Effector CD8-positive, alpha-beta T cell (primary cell): ENCODE data around the gene KLF4.

Experiments
- DNase-seq: peaks from one replicate; lab custom pipeline; 2025; lab: John Stamatoyannopoulos, UW

KLF4 gene

DNA sequence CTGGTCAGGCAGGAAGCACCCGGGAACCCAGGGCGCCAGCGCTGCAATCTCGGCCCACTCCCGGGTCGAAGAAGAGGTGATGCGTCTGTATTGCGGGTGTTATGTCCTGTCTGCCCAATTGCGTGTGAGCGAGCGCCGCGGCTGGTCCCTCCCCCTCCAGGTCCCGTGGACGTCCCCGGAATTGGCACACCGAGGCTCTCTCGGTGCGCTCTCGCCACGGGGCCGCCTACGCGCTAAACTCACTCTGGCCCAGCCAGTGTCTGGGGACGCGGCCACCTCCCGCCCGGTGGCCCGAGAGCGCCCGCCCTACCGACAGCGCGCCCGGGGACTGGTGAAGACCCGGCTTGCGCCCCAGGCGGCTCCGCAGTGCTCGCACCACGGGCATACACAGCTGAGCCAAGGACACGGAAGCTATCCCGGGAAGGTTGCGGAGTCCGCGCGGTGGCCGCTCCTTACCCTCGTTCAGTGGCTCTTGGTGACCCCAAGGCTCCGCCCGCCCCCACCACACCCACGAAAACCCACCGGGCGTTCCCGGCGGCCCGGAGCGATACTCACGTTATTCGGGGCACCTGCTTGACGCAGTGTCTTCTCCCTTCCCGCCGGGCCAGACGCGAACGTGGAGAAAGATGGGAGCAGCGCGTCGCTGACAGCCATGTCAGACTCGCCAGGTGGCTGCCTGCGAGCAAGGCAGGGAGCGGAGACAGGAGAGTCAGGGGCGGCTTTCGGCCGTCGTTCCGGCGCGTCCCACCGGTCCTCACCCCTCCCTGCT lies 1.0 kb downstream of the KLF4 start:
- DNase-seq, result no peak

DNA sequence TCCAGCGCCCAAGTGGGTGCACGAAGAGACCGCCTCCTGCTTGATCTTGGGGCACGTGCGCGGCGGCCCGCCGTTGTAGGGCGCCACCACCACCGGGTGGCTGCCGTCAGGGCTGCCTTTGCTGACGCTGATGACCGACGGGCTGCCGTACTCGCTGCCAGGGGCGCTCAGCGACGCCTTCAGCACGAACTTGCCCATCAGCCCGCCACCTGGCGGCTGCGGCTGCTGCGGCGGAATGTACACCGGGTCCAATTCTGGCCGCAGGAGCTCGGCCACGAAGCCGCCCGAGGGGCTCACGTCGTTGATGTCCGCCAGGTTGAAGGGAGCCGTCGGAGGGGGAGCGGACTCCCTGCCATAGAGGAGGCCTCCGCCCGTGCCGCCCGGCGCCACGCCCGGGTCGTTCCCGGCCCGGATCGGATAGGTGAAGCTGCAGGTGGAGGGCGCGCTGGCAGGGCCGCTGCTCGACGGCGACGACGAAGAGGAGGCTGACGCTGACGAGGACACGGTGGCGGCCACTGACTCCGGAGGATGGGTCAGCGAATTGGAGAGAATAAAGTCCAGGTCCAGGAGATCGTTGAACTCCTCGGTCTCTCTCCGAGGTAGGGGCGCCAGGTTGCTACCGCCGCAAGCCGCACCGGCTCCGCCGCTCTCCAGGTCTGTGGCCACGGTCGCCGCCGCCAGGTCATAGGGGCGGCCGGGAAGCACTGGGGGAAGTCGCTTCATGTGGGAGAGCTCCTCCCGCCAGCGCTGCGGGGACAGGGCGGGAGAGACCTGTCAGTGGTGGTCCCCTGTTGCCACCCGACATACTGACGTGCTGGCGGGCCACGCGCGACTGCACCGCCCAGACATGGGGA lies 1.8 kb downstream of the KLF4 start:
- no peak for DNase-seq

DNA sequence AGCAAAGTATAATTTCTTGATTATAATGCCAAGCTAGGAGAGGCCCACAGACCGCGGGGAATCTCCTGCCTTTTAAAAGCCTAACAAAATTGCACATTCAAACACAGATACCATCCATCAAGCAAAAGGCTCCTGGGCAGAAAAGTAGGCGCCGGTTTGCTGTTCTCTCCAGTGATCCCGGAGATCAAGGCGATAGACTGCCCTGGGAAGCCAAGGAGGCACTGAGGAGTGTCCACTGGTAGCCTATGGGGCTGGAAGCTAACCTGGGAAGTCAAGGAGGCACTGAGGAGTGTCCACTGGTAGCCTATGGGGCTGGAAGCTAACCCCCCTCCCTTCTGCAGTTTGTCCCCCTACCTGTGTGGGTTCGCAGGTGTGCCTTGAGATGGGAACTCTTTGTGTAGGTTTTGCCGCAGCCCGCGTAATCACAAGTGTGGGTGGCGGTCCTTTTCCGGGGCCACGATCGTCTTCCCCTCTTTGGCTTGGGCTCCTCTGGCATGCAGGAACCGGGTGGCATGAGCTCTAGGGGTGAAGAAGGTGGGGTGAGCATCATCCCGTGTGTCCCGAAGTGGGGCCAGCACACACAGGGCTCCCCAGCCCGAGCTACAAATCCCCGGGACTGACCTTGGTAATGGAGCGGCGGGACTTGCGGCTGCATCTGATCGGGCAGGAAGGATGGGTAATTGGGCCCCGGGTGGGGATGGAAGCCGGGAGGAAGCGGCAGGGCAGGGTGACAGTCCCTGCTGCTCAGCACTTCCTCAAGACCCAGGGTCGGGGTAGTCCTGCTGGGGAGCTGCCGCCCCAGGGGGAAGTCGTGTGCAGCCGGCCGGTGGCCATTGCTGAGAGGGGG lies 2.7 kb downstream of the KLF4 start:
- no peak for DNase-seq

DNA sequence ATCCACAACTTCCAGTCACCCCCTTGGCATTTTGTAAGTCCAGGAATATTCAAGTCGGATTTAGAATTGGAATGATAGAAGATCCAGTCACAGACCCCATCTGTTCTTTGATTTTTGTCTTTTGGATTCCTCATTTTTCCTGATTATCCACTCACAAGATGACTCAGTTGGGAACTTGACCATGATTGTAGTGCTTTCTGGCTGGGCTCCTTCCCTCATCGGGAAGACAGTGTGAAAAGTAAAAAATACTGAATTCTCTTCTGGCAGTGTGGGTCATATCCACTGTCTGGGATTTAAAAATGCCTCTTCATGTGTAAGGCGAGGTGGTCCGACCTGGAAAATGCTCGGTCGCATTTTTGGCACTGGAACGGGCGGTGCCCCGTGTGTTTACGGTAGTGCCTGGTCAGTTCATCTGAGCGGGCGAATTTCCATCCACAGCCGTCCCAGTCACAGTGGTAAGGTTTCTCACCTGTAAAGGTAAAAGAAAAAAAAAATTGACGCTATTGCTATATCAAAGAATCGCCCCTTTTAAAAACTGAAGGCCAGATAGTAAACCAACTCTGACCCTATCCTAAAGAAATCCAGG lies 4.0 kb downstream of the KLF4 start:
- DNase-seq, result no peak

DNA sequence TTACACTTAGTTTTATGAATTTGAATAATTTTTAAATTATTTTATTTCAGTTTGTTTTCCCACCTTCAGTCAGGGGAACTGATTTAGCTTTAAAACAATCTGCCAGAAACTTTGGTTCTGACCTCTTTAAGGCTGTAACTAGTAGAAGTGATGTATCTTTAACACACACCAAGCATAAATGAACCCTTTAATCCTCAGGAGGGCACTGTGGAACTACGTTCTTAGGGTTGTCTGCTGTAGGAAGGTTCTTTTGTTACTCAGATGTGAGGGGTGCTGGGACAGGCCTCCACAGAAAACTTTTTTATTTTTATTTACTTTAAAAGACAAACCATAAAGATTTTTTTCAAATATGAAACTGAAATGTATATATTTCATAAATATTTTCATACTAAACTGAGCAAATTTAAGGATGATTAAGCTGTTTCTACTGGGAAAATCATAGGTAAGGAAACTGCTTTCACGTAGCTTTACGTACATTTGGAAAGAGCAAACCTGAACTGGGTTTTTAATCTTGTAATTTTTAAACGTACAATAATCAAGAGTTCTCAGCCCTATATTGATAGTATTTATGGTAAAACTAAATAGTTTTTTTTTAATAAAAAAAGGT lies 5.3 kb downstream of the KLF4 start:
- DNase-seq, result no peak

DNA sequence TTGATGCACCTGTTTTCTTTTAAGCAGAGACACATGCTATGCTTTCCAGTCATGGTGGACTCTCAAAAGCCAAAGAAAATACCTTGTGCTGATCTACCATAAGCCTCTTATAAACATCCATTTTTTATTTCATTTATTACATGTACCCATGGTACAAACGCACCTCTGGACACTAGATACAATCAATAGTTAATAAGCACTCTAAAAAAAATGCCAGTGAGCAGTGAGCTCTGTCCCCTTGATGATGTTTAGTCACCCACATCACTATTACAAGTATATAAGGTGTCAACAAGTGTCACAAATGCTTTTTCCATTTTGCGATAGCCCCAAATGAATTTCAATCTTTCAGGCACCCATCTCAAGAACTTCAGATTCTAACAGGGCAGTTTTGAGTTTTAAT lies 5.9 kb downstream of the KLF4 start:
- no peak for DNase-seq

DNA sequence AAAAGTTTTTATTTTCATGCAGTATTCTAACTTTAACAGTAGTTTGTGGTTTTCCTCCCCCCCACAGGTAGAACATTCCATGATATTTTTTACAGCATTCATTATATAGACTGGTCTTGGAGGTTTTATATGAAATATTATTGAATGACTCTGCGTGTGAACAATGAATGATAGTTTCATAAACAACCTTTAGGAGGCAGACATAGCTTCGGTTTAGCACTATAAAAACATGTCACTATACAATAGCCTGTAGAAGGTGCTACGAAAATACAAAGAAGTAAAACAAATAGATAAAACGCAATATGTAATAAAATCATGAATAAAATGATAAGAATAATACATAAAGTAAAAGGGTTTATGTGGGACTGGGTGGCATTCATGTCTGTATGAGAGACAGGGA lies 8.5 kb downstream of the KLF4 start:
- no peak for DNase-seq

DNA sequence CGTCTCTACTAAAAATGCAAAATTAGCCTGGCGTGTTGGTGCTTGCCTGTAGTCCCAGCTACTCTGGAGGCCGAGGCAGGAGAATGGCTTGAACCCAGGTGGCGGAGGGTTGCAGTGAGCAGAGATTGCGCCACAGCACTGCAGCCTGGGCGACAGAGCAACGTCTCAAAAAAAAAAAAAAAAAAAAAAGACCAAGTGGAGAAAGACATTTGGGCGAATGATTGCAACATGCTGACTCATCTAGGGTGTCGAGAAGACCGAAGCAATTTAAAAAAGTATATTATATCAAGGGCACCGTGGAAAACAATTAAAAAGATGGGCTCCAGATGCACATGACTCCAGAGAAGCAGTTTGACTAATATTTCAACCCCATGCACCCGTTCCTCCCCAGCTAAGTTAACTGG lies 9.2 kb downstream of the KLF4 start:
- no peak for DNase-seq

DNA sequence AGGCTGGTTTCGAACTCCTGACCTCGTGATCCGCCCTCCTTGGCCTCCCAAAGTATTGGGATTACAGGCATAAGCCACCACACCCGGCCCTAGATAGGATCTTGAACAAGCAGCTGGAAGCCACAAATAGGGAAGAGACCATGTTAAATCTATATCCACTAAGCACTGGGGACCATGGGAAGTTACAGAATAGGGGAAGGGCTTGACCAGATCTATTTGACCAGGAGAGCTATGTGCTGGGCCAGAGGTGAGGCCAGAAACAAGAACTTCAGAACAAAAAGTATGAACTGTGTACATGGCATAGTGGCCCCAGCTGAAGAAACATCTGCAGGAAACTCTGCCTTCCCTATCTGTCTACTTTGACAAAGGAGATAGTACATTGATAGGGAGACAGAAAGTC lies 10.8 kb downstream of the KLF4 start:
- DNase-seq, result no peak

DNA sequence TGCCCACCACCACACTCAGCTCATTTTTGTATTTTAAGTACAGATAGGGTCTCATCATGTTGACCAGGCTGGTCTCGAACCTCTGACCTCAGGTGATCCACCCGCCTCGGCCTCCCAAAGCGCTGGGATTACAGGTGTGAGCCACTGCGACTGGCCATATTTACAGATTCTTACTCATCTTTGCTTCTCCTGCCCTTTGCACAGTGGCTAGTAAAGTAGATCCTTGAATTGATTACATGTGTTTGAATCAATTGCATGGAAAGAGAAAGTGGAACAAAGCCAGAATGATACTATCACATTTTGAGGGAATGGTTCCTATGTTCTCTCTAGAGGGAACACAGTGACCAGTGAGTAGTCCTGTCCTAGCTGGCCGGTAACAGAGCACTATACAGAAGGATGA lies 15.4 kb downstream of the KLF4 start:
- DNase-seq, result no peak

DNA sequence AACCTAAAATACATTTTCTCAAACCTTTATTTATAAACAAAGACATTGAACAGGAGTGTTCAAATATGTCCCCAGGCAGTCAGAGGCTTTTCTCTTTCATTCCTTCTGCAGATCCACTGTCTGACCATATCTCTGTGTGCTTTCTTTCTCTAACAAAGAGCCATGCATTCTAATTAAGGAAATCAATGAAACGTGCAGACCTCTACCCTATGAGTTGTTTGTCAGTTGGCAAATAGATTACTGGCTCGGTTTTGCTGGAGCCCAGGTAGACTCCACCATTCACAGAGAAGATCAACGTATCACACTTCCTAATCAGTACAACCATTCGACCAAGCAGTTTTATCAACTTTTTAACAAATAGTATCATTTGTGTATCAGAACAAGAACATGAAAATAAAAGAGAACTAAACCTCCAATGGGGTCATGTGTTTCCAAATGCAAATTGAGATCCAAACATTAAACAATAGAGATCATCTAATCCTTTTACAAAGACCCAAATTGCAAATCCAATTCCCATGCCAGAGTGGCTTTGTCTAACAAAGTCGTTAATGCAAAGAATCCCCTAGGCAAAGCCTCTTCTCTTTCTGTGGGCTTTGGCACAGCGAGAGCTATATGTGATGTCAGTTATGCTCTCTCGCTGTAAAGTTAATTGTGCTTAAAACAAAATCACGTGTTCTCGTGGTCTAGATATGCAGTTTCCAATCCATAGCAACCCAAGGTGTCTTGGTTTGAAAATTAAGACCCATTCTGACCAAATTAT lies 16.8 kb downstream of the KLF4 start:
- no peak for DNase-seq

DNA sequence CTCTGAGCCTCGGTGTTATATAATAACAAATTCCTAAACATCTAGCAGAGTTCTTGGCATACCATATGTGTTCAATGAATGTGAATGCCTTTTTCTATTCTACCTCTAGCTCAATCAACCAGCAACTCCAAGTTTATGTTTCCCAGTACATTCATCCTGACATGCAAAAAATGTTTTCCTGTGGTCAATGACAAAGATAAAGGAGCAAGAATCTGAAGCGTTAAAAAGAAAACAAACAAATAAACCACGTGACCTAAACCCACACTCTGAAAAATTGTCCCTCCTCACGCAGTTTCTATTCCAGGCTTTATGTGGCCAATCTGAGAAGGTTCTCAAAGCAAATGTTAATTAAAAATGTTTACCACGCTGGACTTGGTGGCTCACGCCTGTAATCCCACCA lies 18.0 kb downstream of the KLF4 start:
- DNase-seq, result no peak

DNA sequence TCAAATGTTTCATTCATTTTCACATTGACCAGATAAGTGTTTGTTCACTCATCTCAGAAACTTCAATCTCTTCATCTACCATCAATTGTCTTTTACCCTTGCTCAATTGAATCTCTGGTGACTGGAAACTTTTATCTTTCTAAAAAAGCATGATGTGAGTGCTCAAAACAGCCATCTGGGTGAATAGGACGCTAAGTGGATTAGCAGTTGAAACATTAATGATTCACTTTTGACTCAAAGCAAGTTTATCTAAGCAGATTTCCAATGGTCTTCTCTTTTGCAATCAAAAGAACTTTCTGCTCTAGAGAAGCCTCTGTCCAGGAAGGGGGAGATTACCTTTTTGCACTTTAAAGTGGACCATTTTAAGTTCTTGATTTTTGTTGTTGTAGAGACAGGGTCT lies 22.2 kb downstream of the KLF4 start:
- DNase-seq, result no peak

DNA sequence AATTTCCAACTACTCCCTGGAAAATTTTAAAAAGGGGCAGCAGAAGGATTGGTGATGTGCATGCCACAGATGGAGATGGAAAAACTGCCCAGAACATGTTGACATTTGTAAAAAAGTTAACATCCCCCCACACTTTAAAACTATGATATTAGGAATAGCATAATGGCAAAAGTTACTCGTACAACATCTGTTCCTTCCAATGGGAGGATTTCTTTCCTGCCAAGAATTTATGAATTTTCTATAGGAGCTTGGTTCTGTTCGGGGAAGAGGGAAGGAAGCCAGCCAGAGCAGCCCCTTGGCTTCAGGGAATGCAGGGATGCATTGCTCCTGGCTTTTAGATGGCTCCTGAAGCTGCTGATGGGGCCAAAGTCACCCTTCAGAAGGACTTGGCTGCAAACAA lies 22.7 kb downstream of the KLF4 start:
- DNase-seq, result no peak

DNA sequence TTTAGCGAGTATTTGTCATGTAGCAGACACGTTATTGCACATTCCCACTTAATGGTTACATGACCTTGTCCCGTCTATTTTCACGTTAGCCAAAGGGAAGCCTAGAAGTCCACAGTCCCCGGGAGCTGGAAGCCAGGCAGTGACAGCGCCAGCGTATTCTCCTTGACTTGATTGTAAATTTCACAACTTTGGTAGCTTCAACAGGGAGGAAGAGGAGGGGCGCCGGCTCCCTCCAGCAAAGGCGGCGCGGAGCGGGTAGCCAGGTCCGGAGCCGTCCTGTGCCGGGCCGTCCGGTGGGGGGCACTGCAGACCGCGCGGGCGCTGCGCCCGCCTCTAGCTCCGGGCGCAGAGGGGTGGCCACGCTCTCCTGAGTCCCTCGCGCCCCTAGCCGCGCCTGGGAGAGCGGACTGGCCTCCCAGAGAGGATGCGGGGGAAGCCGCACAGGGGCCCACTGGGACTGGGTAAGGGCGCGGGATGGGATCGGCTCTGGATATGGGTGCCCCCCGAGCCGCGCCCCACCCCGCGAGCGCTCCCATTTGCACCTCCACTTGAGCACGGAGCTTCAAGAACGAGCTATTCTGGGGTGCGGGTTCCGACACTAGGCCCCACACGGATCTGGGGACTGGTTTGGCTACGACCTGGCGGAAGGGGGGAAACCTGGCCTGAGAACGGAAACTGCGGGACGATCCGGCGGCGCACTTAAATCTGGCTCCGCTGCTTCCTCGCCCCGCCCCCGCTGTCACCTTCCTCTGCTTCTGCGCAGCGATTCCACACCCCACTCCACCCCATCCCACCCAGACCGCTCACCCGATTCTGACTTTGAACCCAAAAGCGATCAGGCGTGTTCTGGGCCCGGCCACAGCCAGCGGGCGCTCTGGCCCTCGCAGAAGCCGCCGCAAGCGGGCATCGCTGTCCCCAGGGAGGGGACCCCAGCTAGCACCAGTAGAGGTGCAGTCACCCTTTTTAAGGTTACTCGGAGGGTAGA lies 23.8 kb downstream of the KLF4 start:
- DNase-seq, result no peak

DNA sequence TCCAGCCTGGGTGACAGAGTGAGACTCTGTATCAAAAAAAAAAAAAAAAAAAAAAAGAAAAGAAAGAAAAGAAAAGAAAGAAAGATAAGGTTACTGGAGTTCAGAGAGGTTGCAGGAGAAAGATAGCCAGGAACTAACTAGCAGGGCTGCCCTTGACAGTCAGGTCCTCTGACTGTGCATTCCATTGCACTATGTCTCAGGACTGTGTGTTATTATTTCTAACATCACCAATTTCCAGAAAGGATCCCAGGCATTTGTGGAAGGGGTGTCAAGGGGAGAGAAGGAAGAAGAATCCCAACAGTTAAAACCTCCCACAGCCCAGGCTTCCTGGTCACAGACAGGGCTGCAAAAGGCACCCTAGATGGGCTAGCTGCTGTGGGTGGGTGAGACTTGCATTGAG lies 25.1 kb downstream of the KLF4 start:
- DNase-seq, result no peak

DNA sequence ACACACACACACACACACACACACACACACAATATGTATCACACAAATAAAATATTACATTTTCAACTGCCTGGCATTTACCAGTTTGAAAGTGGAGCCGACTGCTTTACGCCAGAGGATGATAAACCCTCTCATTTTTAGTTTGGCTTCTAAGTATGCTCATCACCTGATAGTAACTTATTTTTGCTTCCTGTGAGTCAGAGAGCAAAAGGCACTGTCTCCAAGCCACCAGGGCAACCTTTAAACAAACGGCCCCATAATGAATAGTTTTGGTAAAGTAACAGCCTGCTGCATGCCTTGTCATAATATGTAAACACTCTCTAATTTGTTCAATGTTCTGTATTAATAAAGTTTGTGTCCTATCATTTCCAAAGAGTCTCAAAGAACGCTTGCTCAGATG lies 26.9 kb downstream of the KLF4 start:
- no peak for DNase-seq

DNA sequence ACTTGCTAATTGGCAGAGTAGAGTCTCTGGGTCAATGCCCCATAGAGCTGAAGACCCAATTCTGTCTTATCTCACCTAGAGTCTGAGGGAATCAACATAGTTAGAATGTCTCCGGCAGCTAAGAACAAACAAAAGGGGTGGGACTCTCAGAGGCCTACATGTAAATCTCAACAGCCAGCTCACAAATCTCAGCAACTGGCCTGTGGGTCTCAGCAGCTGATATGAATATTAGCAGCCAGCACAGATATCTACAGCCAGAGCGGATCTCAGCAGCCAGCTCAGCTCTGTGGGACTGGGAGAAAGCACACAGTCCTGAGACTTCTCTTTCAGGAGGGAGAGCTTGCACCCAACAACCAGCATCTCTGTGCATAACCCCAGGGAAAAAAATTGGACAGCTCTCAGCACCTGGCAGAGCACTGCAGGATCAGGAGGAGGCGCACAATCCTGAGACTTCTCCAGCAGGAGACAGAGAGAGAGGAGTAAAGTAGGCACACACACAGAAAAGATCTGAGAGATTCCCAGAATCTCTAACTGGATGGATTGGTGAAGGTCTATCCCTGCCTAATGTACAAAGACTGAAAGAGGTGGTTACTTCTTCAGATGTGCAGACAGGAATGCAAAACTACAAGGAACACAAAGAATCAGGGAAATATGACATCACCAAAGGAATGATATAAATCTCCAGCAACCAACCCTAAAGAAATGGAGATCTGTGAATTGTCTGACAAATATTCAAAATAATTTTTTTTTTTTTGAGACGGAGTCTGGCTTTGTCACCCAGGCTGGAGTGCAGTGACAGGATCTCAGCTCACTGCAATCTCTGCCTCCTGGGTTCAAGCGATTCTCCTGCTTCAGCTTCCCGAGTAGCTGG lies 29.2 kb downstream of the KLF4 start:
- DNase-seq, result no peak
